Measurements from ENCODE around the gene DNAH1. TPM values are rescaled to one million over a fixed set of nuclear protein-coding genes. Genes with fewer than 3 reads are reported as not detected.

The DNAH1 gene
- total RNA-seq, 1 donor from 2014 or later = 3.3 TPM

DNA sequence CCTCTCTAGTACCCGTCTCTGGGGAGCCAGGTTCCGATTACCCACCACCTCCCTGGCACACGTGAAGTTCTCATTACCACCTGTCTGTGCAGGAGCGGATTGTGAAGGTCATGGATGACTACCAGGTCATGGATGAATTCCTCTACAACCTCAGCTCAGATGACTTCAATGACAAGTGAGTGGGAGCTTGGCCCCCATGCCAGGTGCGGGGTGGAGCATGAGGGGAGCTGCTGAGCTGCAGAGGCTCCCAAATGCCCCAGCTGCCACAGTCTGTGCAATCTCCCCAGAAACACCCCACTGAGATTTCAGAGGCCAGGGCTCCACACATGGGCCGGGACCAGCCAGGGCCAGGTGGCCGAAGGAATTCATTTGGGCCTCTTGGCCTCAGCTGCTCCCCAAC lies 34.3 kb downstream of the DNAH1 start:
- Mint-ChIP-seq H3K4me1 (ENCODE audit: unreplicated experiment) (no peaks in the 10 kb centered on the region), H3K27me3 (ENCODE audit: unreplicated experiment) (peaks cover 4% of the 10 kb centered on the region), H3K27ac (ENCODE audit: unreplicated experiment) (no peak overlapping the region), H3K9me3 (ENCODE audit: unreplicated experiment) (no peaks in the 10 kb centered on the region), H3K36me3 (ENCODE audit: low read depth, unreplicated experiment) (peaks cover 12% of the 10 kb centered on the region), H3K4me3 (ENCODE audit: unreplicated experiment) (no peak overlapping the region)
- no peak for DNase-seq (ENCODE audit: low spot score)
- TF ChIP-seq, protein P1, sequence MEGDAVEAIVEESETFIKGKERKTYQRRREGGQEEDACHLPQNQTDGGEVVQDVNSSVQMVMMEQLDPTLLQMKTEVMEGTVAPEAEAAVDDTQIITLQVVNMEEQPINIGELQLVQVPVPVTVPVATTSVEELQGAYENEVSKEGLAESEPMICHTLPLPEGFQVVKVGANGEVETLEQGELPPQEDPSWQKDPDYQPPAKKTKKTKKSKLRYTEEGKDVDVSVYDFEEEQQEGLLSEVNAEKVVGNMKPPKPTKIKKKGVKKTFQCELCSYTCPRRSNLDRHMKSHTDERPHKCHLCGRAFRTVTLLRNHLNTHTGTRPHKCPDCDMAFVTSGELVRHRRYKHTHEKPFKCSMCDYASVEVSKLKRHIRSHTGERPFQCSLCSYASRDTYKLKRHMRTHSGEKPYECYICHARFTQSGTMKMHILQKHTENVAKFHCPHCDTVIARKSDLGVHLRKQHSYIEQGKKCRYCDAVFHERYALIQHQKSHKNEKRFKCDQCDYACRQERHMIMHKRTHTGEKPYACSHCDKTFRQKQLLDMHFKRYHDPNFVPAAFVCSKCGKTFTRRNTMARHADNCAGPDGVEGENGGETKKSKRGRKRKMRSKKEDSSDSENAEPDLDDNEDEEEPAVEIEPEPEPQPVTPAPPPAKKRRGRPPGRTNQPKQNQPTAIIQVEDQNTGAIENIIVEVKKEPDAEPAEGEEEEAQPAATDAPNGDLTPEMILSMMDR (IDR thresholded peaks at IDR 0.05; ENCODE audit: unreplicated experiment) = no peak

DNA sequence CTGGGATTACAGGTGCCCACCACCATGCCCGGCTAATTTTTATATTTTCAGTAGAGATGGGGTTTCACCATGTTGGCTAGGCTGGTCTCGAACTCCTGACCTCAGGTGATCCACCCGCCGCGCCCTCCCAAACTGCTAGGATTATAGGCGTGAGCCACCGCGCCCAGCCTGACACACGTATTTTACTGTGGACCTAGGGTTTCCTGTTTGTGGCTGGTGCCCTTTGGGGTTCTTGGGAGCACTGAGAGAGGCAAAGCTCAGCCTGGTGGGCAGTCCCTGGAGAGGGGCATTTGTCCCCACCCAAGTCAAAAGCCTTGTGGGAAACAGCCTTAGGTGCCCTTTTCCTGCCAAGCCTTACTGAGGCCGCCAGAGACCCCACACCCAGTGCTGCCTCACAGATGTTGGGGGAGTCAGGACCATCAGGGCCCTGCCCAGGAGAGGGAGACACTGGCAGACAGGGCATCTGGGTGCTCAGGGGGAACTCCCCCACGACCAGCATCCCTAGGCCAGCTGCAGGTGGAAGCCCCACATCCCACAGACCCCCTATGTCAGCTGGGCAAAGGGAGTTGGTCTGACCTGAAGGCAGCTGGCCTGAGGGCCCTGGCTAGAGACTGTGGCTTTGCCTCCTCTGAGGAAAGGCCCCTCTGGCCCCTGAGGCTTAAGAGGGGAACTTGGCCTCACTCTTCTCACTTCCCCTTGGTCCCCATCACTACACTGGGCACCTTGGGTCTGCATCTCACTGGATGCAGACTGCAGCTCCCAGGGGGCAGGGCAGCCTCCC lies 35.1 kb downstream of the DNAH1 start:
- Mint-ChIP-seq H3K9me3 (ENCODE audit: unreplicated experiment) (no peaks in the 10 kb centered on the region), H3K4me1 (ENCODE audit: unreplicated experiment) (no peaks in the 10 kb centered on the region), H3K4me3 (ENCODE audit: unreplicated experiment) (no peak overlapping the region), H3K27ac (ENCODE audit: unreplicated experiment) (no peak overlapping the region), H3K36me3 (ENCODE audit: low read depth, unreplicated experiment) (peaks cover 12% of the 10 kb centered on the region), H3K27me3 (ENCODE audit: unreplicated experiment) (peaks cover 4% of the 10 kb centered on the region)
- TF ChIP-seq, protein P1 (IDR thresholded peaks at IDR 0.05; ENCODE audit: unreplicated experiment) = no peak
- no peak for DNase-seq (ENCODE audit: low spot score)

DNA sequence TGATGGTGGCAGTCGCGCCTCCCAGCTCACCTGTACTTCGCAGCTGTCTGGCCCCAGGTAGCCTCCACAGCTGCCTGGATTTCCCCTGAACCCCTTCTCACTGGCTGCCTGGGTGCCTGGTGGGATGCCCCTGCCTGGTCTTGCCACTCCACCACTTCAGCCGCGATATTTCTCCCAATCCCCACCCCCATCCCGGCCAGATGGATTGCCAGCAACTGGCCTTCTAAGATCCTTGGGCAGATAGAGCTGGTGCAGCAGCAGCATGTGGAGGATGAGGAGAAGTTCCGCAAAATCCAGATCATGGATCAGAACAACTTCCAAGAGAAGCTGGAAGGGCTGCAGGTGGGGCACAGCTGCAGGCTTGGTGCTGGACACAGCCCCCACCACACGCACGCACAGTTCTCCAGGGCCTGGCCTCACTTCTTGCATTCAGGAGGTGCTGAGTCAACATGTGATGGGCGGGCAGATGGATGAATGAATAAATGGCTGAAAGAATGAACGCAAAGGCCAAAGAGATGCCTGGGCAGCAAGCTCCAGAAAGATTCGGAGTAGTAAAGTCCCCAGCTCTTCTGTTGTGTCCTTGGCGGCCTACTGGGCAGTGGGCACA lies 35.7 kb downstream of the DNAH1 start:
- Mint-ChIP-seq H3K9me3 (ENCODE audit: unreplicated experiment) (no peaks in the 10 kb centered on the region), H3K36me3 (ENCODE audit: low read depth, unreplicated experiment) (peaks cover 12% of the 10 kb centered on the region), H3K4me3 (ENCODE audit: unreplicated experiment) (peak overlapping the region; percentile 23), H3K4me1 (ENCODE audit: unreplicated experiment) (no peaks in the 10 kb centered on the region), H3K27ac (ENCODE audit: unreplicated experiment) (no peak overlapping the region), H3K27me3 (ENCODE audit: unreplicated experiment) (peaks cover 4% of the 10 kb centered on the region)
- DNase-seq (ENCODE audit: low spot score) = no peak
- TF ChIP-seq, protein P1 (IDR thresholded peaks at IDR 0.05; ENCODE audit: unreplicated experiment) = no peak

DNA sequence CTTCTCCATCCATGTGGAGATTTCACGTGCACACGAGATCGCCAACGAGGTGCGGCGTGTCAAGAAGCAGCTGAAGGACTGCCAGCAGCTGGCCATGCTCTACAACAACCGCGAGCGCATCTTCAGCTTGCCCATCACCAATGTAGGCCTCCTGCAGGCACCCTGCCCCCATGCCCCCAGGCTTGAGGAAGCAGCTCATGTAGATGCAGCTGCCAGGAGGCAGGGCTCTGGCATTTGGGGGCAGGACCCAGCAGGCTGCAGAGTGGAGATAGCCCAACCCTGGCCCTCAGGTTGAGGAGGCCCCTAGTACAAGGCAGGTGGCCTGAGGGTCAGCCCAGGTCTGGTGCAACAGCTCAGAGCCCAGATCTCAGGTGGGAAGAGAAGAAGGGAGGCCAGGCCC lies 36.4 kb downstream of the DNAH1 start:
- Mint-ChIP-seq H3K36me3 (ENCODE audit: low read depth, unreplicated experiment) (peaks cover 12% of the 10 kb centered on the region), H3K4me3 (ENCODE audit: unreplicated experiment) (no peak overlapping the region), H3K27ac (ENCODE audit: unreplicated experiment) (no peak overlapping the region), H3K4me1 (ENCODE audit: unreplicated experiment) (no peaks in the 10 kb centered on the region), H3K27me3 (ENCODE audit: unreplicated experiment) (peaks cover 4% of the 10 kb centered on the region), H3K9me3 (ENCODE audit: unreplicated experiment) (no peaks in the 10 kb centered on the region)
- no peak for DNase-seq (ENCODE audit: low spot score)
- TF ChIP-seq, protein P1 (IDR thresholded peaks at IDR 0.05; ENCODE audit: unreplicated experiment) = no peak

DNA sequence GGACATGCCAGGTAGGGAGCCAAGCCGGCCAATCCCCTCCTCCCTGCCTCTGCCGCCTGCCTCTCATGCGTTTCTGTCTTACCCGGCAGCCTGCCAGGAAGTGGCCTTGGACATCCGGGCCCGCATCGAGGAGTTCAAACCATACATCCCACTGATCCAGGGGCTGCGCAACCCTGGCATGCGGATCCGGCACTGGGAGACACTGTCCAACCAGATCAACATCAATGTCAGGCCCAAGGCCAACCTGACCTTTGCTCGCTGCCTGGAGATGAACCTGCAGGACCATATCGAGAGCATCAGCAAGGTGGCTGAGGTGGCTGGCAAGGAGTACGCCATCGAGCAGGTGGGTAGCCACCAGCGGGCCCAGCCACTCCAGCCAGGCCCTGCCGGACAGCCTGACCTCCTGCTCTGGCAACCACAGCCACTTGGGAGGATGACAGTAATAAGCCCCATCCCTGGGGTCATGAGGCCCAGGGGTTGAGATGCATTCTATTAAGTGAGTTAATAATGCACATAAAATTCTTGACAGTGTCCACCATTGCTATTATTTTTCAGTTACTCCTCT lies 37.3 kb downstream of the DNAH1 start:
- Mint-ChIP-seq H3K9me3 (ENCODE audit: unreplicated experiment) (no peaks in the 10 kb centered on the region), H3K4me1 (ENCODE audit: unreplicated experiment) (no peaks in the 10 kb centered on the region), H3K4me3 (ENCODE audit: unreplicated experiment) (no peak overlapping the region), H3K27me3 (ENCODE audit: unreplicated experiment) (peaks cover 4% of the 10 kb centered on the region), H3K27ac (ENCODE audit: unreplicated experiment) (no peak overlapping the region), H3K36me3 (ENCODE audit: low read depth, unreplicated experiment) (peaks cover 8% of the 10 kb centered on the region)
- no peak for DNase-seq (ENCODE audit: low spot score)
- TF ChIP-seq, protein P1 (IDR thresholded peaks at IDR 0.05; ENCODE audit: unreplicated experiment) = no peak

Data from endothelial cell (in vitro differentiated cells).